GM21529 (cell line): ENCODE data around the gene DIRAS2.

Experiments
- ATAC-seq: cut with Tn5 transposase; IDR thresholded peaks from one replicate; pipeline ENCODE4 v1.9.1; 2021; ENCODE audit not compliant: unreplicated experiment

DIRAS2 gene

DNA sequence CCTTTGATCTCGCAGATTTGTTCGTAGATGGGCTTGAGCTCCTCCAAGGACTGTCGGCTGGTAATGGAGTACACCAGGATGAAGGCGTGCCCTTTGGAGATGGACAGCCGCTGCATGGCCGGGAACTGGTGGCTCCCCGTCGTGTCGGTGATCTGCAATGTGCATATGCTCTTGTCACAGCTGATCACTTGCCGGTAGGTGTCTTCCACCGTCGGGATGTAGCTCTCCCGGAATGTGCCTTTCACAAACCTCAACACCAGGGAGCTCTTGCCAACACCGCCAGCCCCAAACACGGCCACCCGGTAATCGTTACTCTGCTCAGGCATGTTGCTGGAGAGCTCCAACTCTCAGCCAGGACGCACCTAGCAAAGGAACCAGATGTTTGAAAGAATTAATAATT is 29.1 kb downstream of the DIRAS2 start:
- no peak for ATAC-seq

DNA sequence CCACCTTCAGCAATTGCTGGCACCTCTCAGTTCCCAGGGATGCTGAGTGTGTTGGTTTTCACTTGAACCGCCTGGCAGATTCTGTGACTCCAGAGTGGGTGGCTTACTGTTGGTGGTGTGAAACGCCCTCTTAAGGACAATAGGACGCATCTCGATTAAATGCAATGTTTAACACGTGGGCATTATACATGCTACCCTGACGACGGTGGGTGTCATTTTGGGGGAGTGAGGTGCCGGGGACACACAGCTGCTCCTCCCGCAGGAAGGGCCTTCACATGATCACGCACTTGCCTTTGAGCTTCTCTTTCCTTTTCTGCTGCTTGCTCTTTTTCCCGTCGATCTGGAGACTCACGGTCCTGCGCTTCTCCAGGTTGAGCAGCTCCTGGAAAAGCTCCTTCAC is 29.7 kb downstream of the DIRAS2 start:
- no peak for ATAC-seq

- no peak for ATAC-seq
Measured at GRCh38 chr9:90611568-90611967, 31.1 kb downstream of the DIRAS2 start.

DNA sequence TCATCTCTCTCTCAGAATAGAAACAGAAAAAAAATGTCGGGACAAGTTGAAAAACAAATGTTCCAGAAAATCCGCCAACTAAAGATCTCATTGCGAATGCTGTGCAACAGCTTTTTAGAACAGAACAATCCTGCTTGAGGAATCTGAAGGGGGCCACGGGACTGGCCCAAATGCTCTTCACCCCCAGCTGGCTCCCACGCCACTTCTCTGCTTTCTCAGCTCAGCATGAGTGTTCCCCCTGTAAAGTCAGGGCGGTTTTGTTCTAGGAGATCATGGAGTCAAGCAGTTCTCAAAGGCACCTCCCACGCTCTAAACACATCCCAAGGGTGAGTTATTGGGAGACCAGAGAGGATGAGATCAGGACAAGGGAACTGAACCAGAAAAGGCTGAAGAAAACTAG is 31.5 kb downstream of the DIRAS2 start:
- no peak for ATAC-seq

DNA sequence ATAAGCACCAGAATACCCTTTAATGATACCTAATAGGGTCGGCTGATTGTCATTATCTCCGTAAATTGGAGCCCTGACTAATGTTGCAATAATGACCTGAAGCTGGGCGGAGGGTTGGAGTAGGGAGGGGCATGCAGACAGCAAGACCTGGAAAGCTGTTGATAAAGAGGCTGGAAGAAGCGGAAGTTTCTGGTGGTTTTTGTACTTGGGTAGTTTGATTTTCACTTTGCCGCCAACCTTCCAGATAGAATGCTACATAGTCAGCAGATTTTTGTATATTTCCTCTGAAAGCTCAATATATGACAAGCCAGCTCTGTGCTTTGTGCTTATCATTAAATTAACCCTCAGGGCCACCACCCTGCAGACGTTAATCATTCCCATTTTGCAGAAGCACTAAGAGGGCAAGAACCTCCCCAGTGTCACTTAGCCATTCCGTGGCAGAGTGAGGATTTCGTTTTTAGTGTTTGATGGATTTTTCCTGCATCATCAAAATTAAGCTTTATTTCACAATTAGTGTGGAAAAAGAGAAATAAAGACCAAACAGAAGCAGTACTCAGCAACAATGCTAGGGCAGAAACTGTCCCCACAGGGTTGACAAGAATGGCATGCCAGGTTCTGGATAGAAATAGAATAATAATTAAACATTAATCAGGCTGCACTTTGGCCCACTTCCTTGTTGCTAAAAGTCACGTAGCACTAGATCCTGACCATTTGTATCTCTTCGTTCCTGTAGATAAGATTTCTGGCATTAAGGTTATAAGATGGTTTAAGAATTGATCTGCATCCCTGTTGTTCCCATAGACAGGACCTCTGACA is 34.7 kb downstream of the DIRAS2 start:
- no peak for ATAC-seq

DNA sequence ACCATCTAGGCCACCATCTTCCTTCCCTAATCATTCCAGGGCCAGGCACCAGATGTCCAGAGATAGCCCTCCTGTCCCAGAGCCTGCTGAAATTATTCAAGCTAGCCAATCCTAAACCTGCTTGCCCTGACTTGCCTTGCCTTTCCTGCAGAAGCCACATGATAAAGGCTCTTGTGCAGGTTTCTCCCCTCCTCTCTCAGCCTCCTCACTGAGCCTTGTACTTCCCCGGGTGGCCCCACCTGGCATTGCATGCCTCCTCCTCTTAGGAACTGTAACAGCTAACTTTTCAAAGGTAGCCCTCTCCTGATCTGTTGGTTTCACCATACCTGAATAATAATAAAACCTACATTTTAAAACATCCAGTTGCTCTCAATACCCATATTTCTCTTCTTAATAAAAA is 42.6 kb downstream of the DIRAS2 start:
- no peak for ATAC-seq

DNA sequence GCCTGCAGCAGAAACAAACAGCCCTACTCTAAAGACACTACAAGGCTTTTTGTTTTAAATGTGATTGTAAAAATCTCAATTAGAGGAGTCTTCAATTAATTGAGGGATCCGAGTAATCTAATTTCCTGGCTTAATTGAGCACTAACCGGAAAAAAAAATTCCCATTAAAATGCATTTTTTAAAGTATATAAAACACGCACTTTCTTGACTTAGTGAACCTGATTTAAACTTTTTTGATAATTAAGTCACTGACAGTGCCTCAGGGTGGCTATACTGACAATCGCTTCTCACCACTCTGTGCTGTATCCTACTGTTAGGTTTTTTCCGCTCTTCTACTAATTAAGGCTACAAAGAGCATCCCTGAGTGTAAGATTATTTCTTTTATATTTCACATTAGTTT is 44.4 kb downstream of the DIRAS2 start:
- ATAC-seq: no peak

GRCh38 chr9:90593646-90594045 is 49.0 kb downstream of the DIRAS2 start:
- no peak for ATAC-seq

- ATAC-seq: no peak
Measured at GRCh38 chr9:90580576-90580975, 62.0 kb downstream of the DIRAS2 start.

DNA sequence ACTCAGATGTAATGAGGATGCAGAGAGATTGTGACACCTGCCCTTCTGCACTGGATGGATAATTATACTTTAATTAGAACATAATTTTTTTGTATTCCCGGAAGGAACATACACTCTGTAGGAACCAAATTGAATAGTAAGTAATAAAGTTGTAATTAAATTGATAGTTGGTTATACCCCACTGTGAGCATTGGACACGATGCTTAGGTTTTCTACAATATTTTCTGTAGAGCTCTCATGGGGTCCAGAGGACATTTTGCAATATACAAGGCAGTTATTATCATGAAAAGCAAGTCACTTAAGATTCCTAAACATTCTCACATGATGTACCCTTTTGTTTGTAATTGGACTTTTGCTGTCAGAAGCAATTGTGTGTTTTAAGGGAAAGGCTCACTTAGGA is 63.4 kb downstream of the DIRAS2 start:
- ATAC-seq: no peak

GRCh38 chr9:90578126-90578815 is 64.4 kb downstream of the DIRAS2 start:
- ATAC-seq: no peak

- no peak for ATAC-seq
Measured at GRCh38 chr9:90569511-90569910, 73.1 kb downstream of the DIRAS2 start.

DNA sequence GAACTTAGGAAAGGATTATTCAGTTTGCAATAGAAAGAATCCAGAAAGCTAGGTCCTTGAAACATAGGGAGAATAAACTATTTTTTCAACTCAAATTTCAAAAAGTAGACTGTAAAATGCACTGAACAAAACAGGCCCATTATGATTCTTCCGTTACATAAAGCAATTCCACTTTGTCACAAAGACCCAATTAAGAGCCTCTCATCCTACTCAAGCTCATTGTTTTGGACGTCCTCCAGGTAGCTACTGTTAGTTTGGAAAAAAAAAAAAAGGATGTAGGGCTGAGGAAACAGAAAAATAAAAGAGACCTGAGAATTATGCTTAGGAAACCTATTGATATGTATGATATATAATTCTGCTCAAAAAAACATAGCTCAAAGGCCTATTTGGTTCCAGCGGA is 74.0 kb downstream of the DIRAS2 start:
- ATAC-seq: no peak

DNA sequence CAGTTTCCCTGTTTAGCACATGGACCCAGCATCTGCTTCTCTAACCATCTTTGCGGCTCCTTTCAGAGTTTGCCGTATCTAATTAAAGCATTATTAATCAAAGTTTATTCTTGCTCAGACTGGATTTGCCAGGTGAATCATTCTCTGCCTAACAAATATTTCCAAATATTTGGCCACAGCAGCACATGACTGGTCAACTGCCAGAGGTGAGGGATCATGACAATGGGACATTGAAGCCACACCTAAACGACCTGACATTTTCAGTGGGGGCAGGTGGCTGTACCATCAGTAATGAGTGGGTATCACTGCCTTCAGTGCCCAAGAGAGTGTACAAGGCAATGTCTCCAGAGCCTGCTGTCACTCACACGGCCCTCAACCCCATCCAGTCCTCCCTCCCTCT is 80.4 kb downstream of the DIRAS2 start:
- no peak for ATAC-seq
